Stomach (tissue), 4 donors: ENCODE results near the gene SLC38A2.
A peak's percentile ranks its signal among the peaks of the same experiment; 100 is the strongest.

Source experiments
- CTCF ChIP-seq, 7 experiments: fragments of 450-650 bp in 4 of 7; fragments of 200-600 bp in 3 of 7; sonication (generic) in 3 of 7; IDR thresholded peaks; one replicate each; pipeline ENCODE4 v1.5.1; 2016 to 2019; ENCODE audit warnings: antibody characterized with exemption in 7 of 7, control low read depth in 2 of 7, mild to moderate bottlenecking in 1 of 7
- POLR2A ChIP-seq, 4 donors: fragments of 450-650 bp; IDR thresholded peaks; one replicate each; pipeline ENCODE4 v1.6.1; 2016; ENCODE audit warnings: antibody characterized with exemption in 4 of 4, control low read depth in 2 of 4, mild to moderate bottlenecking in 1 of 4, moderate library complexity in 1 of 4
- POLR2AphosphoS5 ChIP-seq, 3 donors: sonication (generic); formaldehyde crosslinking; IDR thresholded peaks; one replicate each; pipeline ENCODE4 v1.6.1; 2016; ENCODE audit warnings: antibody characterized with exemption in 3 of 3

- TF ChIP-seq POLR2A (IDR thresholded peaks at IDR 0.05) (no peak), CTCF (IDR thresholded peaks at IDR 0.05) (no peak), POLR2AphosphoS5 (IDR thresholded peaks at IDR 0.05) (peak in 2 of 3 donors; percentile 15 to 27)
Observed at GRCh38 chr12:46389031-46389616, 16.6 kb upstream of the SLC38A2 start.
